Stimulated activated CD4-positive, alpha-beta T cell treated with anti-CD3 and anti-CD28 coated beads, Interleukin-1b, Interleukin-23, amount 100 ng/mL, for 1 hour (primary cell): ENCODE results near the gene RIPOR3.

Source experiments
- DNase-seq, 2 donors: peaks; one replicate each; pipeline ENCODE4 v3.0.0-alpha.2; 2020; ENCODE audit warnings: low read depth in 2 of 2

The RIPOR3 gene

GRCh38 chr20:50588034-50588736 lies 103.2 kb downstream of the RIPOR3 start:
- peak; percentile 42 to 60 for DNase-seq

GRCh38 chr20:50587291-50587961 lies 103.9 kb downstream of the RIPOR3 start:
- no peak for DNase-seq

- no peak for DNase-seq
Measured at GRCh38 chr20:50586531-50587232, 104.7 kb downstream of the RIPOR3 start.

- no peak for DNase-seq
Measured at GRCh38 chr20:50585678-50586077, 105.7 kb downstream of the RIPOR3 start.

- DNase-seq: no peak
Measured at GRCh38 chr20:50585214-50585613, 106.1 kb downstream of the RIPOR3 start.

- no peak for DNase-seq
Measured at GRCh38 chr20:50584687-50585086, 106.7 kb downstream of the RIPOR3 start.

GRCh38 chr20:50583442-50584150 lies 107.7 kb downstream of the RIPOR3 start:
- DNase-seq: no peak

GRCh38 chr20:50582591-50583234 lies 108.6 kb downstream of the RIPOR3 start:
- no peak for DNase-seq

GRCh38 chr20:50582092-50582491 lies 109.2 kb downstream of the RIPOR3 start:
- DNase-seq: no peak

- DNase-seq: no peak
Measured at GRCh38 chr20:50580842-50581544, 110.3 kb downstream of the RIPOR3 start.

- peak in 1 of 2 donors; percentile 40 for DNase-seq
Measured at GRCh38 chr20:50580016-50580747, 111.2 kb downstream of the RIPOR3 start.

GRCh38 chr20:50579511-50579910 lies 111.8 kb downstream of the RIPOR3 start:
- DNase-seq: no peak

GRCh38 chr20:50578778-50579165 lies 112.6 kb downstream of the RIPOR3 start:
- DNase-seq: no peak

GRCh38 chr20:50578061-50578777 lies 113.1 kb downstream of the RIPOR3 start:
- no peak for DNase-seq

GRCh38 chr20:50577175-50578018 lies 113.9 kb downstream of the RIPOR3 start:
- DNase-seq: no peak

- DNase-seq: peak; percentile 36 to 46
Measured at GRCh38 chr20:50575865-50576720, 115.2 kb downstream of the RIPOR3 start.

GRCh38 chr20:50574586-50574985 lies 116.8 kb downstream of the RIPOR3 start:
- no peak for DNase-seq

- DNase-seq: no peak
Measured at GRCh38 chr20:50574108-50574507, 117.2 kb downstream of the RIPOR3 start.
